ENCODE data around the gene OPHN1.
"Not testable (repeated sequence)": the region's sequence is repeated elsewhere in the genome, so short reads cannot be mapped to it uniquely, and the experiment has no call there.

OPHN1 gene

GRCh38 chrX:68355629-68355920 is 77.7 kb downstream of the OPHN1 start:
- DNase-seq (ENCODE audit: low read depth) = no peak

DNA sequence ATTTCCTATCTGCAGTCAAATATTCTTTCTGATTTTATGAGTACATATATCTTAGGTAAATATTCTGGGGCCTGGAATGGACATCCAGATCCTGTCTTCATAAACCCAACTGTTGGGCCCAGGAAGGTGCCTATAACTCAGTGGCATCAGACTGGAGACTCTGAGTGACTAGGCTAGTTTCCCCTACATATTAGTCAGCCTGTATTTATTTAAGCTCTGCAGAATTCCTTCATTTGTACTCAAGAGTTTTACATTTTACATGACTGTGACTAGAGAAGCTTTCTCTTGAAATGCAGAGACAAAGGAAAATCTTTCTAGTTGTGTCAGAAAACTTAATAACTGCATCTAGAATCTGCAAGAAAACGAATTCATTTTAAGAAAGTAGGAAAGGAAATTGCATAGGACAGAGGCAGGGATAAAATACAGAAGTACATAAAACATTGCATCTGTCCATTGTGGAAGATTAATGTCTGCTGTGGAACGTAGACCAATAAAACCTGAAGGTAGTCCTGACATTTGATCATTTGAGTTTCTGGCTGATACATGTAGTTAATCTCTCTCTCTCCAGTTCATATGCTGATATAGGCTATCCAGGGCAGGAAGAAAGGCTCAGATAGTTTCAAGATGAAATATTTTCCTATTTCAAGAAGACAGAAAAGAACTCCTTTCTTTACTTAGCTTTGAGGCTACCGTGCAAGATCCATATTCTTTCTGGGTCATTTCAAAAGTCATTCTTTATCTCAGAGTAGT is 78.2 kb downstream of the OPHN1 start:
- no peak for DNase-seq (ENCODE audit: low read depth)

- DNase-seq (ENCODE audit: low read depth) = no peak
Measured at GRCh38 chrX:68345025-68345424, 88.3 kb downstream of the OPHN1 start.

GRCh38 chrX:68343551-68343950 is 89.7 kb downstream of the OPHN1 start:
- DNase-seq (ENCODE audit: low read depth) = no peak

DNA sequence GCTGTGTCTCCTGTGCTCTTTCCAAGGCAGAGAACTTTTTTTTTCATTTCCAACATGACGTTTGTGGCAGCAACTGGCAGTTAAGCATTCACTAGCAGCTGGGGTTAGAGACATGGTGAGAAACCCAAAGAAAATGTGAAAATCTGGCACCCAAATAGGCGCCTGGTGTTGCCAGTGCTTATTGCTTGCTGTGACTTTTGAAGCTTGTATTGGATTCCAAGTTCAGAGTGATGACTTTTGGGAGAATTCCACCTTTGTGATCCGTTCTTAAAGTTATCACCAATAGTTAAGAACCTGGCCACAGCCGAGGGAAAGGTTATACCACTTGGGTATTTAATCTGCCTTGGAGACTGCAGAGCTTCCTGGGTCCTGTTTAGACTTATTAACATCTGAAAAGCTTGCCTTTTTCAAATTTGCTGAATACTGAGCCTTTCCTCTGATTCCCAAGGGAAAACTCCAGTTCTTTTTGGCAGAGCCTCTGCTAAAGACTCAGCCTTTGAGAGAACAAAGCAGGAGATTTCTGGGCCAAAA is 101.0 kb downstream of the OPHN1 start:
- DNase-seq (ENCODE audit: low read depth) = no peak

DNA sequence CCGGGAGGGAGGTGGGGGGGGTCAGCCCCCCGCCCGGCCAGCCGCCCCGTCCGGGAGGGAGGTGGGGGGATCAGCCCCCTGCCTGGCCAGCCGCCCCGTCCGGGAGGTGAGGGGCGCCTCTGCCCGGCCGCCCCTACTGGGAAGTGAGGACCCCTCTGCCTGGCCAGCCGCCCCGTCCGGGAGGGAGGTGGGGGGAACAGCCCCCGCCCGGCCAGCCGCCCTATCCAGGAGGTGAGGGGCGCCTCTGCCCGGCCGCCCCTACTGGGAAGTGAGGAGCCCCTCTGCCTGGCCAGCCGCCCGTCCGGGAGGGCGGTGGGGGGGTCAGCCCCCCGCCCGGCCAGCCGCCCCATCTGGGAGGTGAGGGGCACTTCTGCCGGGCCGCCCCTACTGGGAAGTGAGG is 106.5 kb downstream of the OPHN1 start:
- not testable (repeated sequence) for DNase-seq (ENCODE audit: low read depth)

DNA sequence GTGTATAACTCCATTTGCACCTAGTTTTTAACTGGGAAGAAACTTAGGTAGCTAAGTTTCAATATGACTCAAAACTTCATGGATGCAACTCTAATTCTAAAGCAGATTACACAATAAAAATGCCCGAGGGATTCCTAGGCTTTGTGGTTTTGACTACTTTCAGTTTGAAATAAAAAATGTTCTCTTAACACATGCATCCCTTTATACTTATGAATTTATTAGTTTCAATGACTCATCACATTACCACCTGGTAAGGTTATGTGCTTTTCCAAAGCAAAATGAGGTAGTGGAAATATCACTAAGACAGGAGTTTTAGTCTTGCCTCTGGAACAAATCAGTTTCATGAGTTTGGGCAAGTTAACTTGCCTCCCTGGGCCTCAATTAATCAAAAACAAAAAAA is 125.5 kb downstream of the OPHN1 start:
- no peak for DNase-seq (ENCODE audit: low read depth)

GRCh38 chrX:68304602-68305001 is 128.7 kb downstream of the OPHN1 start:
- no peak for DNase-seq (ENCODE audit: low read depth)

- DNase-seq (ENCODE audit: low read depth) = no peak
Measured at GRCh38 chrX:68299898-68300297, 133.4 kb downstream of the OPHN1 start.

- no peak for DNase-seq (ENCODE audit: low read depth)
Measured at GRCh38 chrX:68292471-68292870, 140.8 kb downstream of the OPHN1 start.

DNA sequence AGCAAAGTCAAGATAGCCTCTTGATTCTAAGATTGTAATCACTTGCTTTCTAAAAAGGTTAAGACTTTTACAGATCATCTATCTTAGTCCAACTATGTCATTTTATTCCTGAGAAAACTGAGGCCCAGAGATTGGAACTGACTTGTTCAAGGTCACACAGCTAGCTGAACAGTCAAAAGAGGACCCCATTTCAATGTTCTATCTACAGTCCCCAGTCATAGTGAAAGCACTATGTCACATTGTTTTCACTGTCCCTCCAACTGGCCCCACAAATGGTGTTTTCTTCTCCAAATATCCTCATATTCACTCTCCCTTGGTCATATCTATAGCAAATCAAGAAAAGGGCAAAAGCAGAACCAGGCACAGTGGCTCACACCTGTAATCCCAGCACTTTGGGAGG is 145.2 kb downstream of the OPHN1 start:
- DNase-seq (ENCODE audit: low read depth) = no peak

- no peak for DNase-seq (ENCODE audit: low read depth)
Measured at GRCh38 chrX:68287419-68287818, 145.9 kb downstream of the OPHN1 start.

GRCh38 chrX:68286980-68287379 is 146.3 kb downstream of the OPHN1 start:
- no peak for DNase-seq (ENCODE audit: low read depth)

DNA sequence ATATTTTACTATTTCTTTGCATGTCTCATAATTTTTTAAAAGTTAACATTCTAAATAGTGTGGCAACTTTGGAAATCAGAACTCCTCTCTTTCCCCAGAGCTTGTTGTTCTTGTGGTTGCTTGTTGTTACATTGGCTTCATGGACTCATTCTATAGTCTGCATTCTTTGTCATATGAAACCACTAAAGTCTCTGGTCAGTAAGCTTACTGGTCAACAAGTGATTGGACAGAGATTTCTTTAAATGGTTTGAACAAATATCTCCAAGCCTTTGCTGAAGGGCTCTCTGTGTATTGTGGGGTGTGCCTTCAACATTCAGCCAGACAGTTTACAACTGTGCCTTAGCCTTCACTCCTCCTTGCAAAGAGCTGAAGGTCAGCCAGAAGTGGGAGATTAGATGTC is 147.2 kb downstream of the OPHN1 start:
- DNase-seq (ENCODE audit: low read depth) = no peak

DNA sequence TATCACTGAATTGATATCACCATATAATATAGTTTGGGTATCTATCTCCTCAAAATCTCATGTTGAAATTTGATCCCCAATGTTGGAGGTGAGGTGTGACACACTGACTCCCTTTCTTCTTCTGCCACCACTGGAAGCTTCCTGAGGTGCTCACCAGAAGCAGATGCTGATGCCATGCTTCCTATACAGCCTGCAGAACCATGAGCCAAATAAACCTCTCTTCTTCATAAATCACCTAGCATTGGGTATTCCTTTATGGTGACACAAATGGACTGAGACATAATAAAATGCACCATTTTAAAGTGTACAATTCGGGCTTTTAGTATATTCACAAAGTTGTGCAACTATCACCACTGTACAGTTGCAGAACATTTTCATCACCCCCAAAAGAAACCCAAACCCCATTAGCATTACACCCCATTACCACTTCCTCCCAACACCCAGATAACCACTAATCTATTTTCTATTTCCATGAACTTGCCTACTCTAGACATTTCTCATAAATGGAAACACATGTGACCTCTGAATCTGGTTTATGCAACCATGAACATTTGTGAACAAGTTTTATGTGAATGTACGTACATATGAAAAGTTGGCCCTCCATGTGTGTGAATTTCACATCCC is 148.9 kb downstream of the OPHN1 start:
- DNase-seq (ENCODE audit: low read depth) = no peak

DNA sequence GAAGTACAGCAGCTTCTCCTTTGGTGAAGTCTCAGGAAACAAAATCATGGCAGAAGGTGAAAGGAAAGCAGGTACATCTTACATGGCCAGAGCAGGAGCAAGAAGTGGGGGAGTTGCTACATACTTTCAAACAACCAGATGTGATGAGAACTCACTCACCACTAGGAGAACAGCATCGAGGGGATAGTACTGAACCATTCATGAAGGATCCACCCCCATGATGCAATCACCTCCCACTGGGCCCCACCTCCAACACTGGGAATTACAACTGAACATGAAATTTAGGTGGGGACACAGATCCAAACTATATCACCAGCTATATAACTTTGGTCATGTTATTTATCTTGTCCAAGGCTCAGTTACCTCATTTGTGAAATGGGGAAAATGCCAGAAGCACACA is 159.4 kb downstream of the OPHN1 start:
- no peak for DNase-seq (ENCODE audit: low read depth)

GRCh38 chrX:68264793-68265192 is 168.5 kb downstream of the OPHN1 start:
- not testable (repeated sequence) for DNase-seq (ENCODE audit: low read depth)

- DNase-seq (ENCODE audit: low read depth) = peak; percentile 32
Measured at GRCh38 chrX:68261060-68261672, 172.1 kb downstream of the OPHN1 start.

GRCh38 chrX:68256990-68257389 is 176.3 kb downstream of the OPHN1 start:
- DNase-seq (ENCODE audit: low read depth) = no peak

DNA sequence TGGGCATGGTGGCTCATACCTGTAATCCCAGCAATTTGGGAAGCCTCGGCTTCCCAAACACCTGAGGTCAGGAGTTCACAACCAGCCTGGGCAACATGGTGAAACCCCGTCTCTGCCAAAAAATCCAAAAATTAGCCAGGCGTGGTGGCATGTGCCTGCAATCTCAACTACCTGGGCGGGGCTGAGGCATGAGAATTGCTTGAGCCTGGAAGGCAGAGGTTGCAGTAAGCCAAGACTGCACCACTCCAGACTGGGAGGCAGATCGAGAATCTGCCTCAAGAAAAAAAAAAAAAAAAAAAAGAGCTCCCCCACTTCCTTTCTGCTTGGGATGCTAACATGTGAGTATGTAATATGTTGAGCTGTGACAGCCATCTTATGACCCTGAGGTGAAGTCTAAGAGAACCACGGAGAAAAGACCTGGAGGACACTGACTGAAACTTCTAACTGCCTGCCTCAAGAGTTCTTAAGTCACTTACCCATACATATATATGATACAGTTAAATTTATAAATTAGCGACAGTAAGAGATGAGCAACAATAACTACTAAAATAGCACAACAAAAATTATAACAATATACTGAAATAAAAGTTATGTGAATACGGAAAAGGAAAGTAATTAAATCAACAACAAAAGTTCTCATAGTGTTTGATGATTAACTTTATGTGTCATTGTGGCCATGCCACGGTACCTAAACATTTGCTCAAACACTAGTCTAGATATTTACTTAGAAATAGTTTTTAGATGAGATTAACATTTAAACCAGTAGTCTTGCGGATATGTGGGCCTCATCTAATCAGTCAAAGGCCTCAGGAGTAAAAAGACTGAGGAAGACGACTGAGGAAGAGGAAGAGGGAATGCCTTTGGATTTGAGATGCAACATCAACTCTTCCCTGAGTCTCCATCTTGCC is 178.3 kb downstream of the OPHN1 start:
- DNase-seq (ENCODE audit: low read depth) = no peak

GRCh38 chrX:68252664-68253063 is 180.6 kb downstream of the OPHN1 start:
- peak; percentile 66 for DNase-seq (ENCODE audit: low read depth)

- DNase-seq (ENCODE audit: low read depth) = no peak
Measured at GRCh38 chrX:68249903-68250302, 183.4 kb downstream of the OPHN1 start.

Measured in CMK (cell line).